Stimulated activated naive B cell treated with anti-CD40 and anti-IgM and Interleukin-4, amounts not matched to agents 10 μg/mL and 1 μg/mL and 100 μg/mL, for 72 hours (primary cell): ENCODE measurements around the gene CYTH1.

ENCODE experiments used
- ATAC-seq, 2 donors: fragments of 150-1000 bp; cut with Tn5 transposase; replicated peaks; 2 replicates each; pipeline ENCODE4 v1.10.0; 2021; ENCODE audit warnings: moderate library complexity in 1 of 2
- DNase-seq: peaks from one replicate; pipeline ENCODE4 v3.0.0; 2021
- H3K27ac Mint-ChIP-seq: one replicate; pipeline ENCODE4 v1.8.0; 2022; ENCODE audit warnings: mild to moderate bottlenecking, mixed read lengths
- H3K27me3 Mint-ChIP-seq, 2 donors: one replicate each; pipeline ENCODE4 v1.8.0; 2022; ENCODE audit warnings: mixed read lengths in 2 of 2
- H3K36me3 Mint-ChIP-seq, 2 donors: one replicate each; pipeline ENCODE4 v1.8.0; 2022; ENCODE audit warnings: mixed read lengths in 2 of 2, mild to moderate bottlenecking in 1 of 2
- H3K4me1 Mint-ChIP-seq, 2 donors: one replicate each; pipeline ENCODE4 v1.8.0; 2022; ENCODE audit warnings: mixed read lengths in 2 of 2, mild to moderate bottlenecking in 1 of 2
- H3K4me3 Mint-ChIP-seq, 2 donors: one replicate each; pipeline ENCODE4 v1.8.0; 2022; ENCODE audit warnings: mild to moderate bottlenecking in 2 of 2, mixed read lengths in 2 of 2, moderate library complexity in 1 of 2
- H3K9me3 Mint-ChIP-seq, 2 donors: one replicate each; pipeline ENCODE4 v1.8.0; 2022; ENCODE audit warnings: mixed read lengths in 2 of 2, mild to moderate bottlenecking in 1 of 2

CYTH1 gene

DNA sequence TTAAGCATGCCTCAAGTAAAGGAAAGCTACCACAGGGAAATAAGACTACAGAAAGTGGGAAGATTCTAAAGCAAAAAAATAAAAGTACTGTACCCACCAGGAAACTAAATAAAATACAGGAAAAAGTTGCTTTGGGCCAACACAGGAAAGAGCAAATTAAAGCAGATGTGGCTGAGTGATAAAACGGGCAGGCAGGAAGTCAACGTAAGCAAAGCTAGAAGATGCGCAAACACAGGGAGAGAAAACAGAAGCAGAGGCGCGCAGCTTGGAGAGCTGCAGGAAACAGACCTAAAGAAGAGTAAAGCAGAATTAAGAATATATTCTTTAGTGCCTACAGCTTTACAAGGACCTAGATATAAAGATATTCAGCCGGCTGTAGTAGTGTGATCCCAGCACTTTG, 36.9 kb upstream of the CYTH1 start:
- Mint-ChIP-seq H3K36me3 (peaks cover 54 to 69% of the 10 kb centered on the region in 2 donors), H3K9me3 (no peaks in the 10 kb centered on the region), H3K4me1 (peaks cover 11 to 18% of the 10 kb centered on the region in 2 donors), H3K4me3 (no peak overlapping the region), H3K27me3 (no peaks in the 10 kb centered on the region), H3K27ac (peak overlapping the region; percentile 33)
- ATAC-seq (no peak), DNase-seq (no peak)

DNA sequence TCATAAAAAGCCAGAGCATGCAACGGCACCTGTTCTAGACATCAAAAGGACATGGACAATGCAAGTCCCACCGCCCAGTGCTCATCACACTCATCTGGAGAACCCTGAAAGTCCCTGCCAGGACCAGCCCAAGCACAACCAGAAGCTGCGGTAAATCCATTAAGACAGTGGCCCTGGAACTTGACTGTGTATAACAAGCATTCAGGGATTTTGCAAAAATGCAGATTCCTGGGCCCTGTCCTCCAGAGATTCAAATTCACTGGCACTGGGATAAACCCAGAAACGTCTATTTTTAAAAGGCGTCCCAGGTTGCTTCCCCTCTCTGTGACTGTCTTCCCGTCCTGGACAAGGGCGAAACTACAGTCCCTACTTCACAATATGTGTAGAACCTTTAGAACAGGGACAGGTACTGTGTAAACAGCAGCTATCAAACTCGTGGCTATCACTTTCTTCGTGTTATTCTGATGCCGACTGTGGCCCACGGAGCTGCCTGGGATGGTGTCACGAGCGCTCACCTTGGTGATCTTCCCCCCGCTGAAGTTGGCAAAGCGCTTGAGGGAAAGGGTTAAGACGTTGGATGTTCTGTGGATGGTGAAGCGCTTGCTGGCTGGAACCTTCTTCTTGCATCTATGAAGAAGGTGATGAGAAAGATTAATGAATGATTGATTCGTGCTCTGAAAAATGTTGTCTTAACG, 36.2 kb upstream of the CYTH1 start:
- ATAC-seq (no peak), DNase-seq (no peak)
- no peak overlapping the region for H3K4me3 Mint-ChIP-seq
- no peaks in the 10 kb centered on the region for H3K9me3 Mint-ChIP-seq
- peaks cover 54 to 67% of the 10 kb centered on the region in 2 donors for H3K36me3 Mint-ChIP-seq
- peak overlapping the region; percentile 33 for H3K27ac Mint-ChIP-seq
- H3K4me1 Mint-ChIP-seq = peaks cover 11 to 20% of the 10 kb centered on the region in 2 donors
- no peaks in the 10 kb centered on the region for H3K27me3 Mint-ChIP-seq

DNA sequence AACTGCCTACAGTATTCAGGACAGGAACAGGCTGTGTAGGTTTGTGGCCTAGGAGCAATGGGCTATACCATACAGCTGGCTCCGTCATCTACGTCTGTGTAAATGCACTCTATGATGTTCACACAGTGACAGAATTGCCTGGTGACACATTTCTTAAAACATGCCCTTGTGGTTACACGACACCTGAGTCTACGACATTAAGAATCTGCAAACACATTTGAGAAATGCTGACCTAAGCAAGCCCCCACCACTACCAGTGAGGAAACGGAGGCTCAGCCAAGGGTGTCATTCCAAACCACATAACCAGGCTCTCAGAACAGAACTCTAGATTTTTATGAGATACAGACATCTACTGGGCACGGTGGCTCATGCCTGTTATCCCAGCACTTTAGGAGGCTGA, 35.0 kb upstream of the CYTH1 start:
- H3K36me3 Mint-ChIP-seq = peaks cover 49 to 64% of the 10 kb centered on the region in 2 donors
- H3K27ac Mint-ChIP-seq = no peak overlapping the region
- no peaks in the 10 kb centered on the region for H3K27me3 Mint-ChIP-seq
- H3K4me3 Mint-ChIP-seq = no peak overlapping the region
- no peak for ATAC-seq
- H3K9me3 Mint-ChIP-seq = no peaks in the 10 kb centered on the region
- no peak for DNase-seq
- peaks cover 13 to 23% of the 10 kb centered on the region in 2 donors for H3K4me1 Mint-ChIP-seq

- no peak overlapping the region for H3K27ac Mint-ChIP-seq
- ATAC-seq = no peak
- no peaks in the 10 kb centered on the region for H3K27me3 Mint-ChIP-seq
- DNase-seq = no peak
- peaks cover 14 to 23% of the 10 kb centered on the region in 2 donors for H3K4me1 Mint-ChIP-seq
- no peak overlapping the region for H3K4me3 Mint-ChIP-seq
- no peaks in the 10 kb centered on the region for H3K9me3 Mint-ChIP-seq
- peaks cover 41 to 62% of the 10 kb centered on the region in 2 donors for H3K36me3 Mint-ChIP-seq
These were observed 33.6 kb upstream of the CYTH1 start for GRCh38 chr17:78815696-78816095.

DNA sequence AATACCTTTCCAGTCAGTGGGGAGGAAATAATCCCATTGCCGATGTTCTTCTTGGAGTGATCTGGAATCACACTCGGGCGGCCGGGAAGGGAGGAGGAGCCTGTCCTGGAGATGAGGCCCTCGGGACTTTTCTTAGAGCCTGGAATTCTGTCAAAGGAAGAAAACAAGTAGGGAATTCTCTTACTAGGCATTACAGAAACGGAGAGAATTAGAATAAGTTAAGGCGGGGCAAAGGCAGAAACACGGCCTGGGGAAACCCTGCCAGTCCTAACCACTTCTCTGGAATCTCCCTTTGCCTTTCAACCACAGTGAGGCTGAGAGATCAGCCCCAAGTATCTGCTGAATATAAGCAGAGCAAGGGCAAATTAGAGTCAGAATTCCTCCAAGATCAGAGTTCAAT, 30.8 kb upstream of the CYTH1 start:
- no peaks in the 10 kb centered on the region for H3K9me3 Mint-ChIP-seq
- H3K27ac Mint-ChIP-seq = no peak overlapping the region
- H3K27me3 Mint-ChIP-seq = no peaks in the 10 kb centered on the region
- H3K4me1 Mint-ChIP-seq = peaks cover 6 to 10% of the 10 kb centered on the region in 2 donors
- DNase-seq (no peak), ATAC-seq (peak in 1 of 2 donors; percentile 57)
- peaks cover 45 to 58% of the 10 kb centered on the region in 2 donors for H3K36me3 Mint-ChIP-seq
- no peak overlapping the region for H3K4me3 Mint-ChIP-seq

- DNase-seq (no peak), ATAC-seq (no peak)
- H3K4me3 Mint-ChIP-seq = no peak overlapping the region
- peaks cover 25 to 31% of the 10 kb centered on the region in 2 donors for H3K4me1 Mint-ChIP-seq
- H3K36me3 Mint-ChIP-seq = peaks cover 58 to 71% of the 10 kb centered on the region in 2 donors
- no peak overlapping the region for H3K27ac Mint-ChIP-seq
- no peaks in the 10 kb centered on the region for H3K9me3 Mint-ChIP-seq
- no peaks in the 10 kb centered on the region for H3K27me3 Mint-ChIP-seq
These were observed 26.1 kb upstream of the CYTH1 start for GRCh38 chr17:78808163-78808562.

- Mint-ChIP-seq H3K4me3 (peak overlapping the region in 1 of 2 donors; percentile 10), H3K27ac (peak overlapping the region; percentile 89), H3K9me3 (no peaks in the 10 kb centered on the region), H3K36me3 (peaks cover 68 to 72% of the 10 kb centered on the region in 2 donors), H3K4me1 (peaks cover 24 to 29% of the 10 kb centered on the region in 2 donors), H3K27me3 (no peaks in the 10 kb centered on the region)
- DNase-seq (peak; percentile 27), ATAC-seq (peak; percentile 76 to 81)
These were observed 24.4 kb upstream of the CYTH1 start for GRCh38 chr17:78806451-78806850.

GRCh38 chr17:78805301-78805700, 23.2 kb upstream of the CYTH1 start:
- H3K9me3 Mint-ChIP-seq = no peaks in the 10 kb centered on the region
- H3K4me1 Mint-ChIP-seq = peaks cover 27 to 33% of the 10 kb centered on the region in 2 donors
- peak overlapping the region; percentile 53 for H3K27ac Mint-ChIP-seq
- no peak overlapping the region for H3K4me3 Mint-ChIP-seq
- peaks cover 71 to 72% of the 10 kb centered on the region in 2 donors for H3K36me3 Mint-ChIP-seq
- no peaks in the 10 kb centered on the region for H3K27me3 Mint-ChIP-seq
- DNase-seq (no peak), ATAC-seq (peak in 1 of 2 donors; percentile 27)

DNA sequence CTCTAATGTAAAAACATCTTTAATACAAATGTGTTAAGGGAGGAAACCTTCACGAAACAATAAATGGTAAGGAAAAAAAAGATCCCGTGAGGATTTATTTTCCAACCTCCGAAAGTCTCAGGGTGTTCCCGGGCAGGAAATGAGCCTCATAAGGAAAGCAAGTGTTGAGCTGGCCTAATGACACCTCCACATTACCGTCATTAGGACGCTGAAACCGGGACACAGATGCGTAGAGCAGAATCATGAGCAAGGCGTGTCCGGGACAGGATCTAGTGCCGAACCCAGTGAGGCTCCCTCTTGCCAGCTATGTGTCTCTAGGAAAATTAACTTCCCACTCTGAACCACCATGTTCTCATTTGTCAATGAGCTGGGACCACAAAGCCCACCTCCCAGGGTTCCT, 22.7 kb upstream of the CYTH1 start:
- Mint-ChIP-seq H3K36me3 (peaks cover 70 to 71% of the 10 kb centered on the region in 2 donors), H3K27me3 (no peaks in the 10 kb centered on the region), H3K4me3 (no peak overlapping the region), H3K9me3 (no peaks in the 10 kb centered on the region), H3K4me1 (peaks cover 27 to 35% of the 10 kb centered on the region in 2 donors), H3K27ac (peak overlapping the region; percentile 6)
- DNase-seq (no peak), ATAC-seq (no peak)

DNA sequence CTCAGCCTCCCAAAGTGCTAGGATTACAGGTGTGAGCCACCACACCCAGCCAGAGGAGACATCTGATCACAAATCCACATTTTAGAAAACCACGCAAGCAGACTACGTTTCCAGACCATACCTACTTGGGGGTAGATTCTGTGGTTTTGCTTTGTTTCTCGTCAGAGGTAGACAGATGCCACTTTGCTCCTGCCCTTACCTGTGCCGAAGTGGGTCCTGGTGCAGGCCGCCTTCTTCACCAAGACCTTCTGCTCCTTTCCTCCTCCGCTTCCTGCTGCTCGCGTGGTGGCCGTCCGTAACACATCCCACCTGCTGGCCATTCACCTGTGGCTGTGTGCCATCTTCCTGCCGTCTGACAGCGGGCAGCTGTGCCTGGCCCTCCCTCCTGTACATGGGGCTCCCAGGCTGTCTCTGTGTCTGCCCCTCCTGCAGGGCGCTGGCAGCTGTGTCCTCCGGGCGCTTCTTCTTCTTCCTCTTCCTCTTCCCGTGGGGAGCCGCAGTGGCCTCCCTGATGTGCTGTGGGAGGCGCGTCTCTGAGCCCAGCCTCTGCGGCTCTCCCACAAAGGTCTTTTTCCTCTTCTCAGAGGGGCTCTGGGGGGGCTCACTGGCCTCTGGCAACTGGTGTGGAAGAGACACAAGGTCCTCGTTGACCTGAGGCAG, 21.2 kb upstream of the CYTH1 start:
- H3K4me3 Mint-ChIP-seq = no peak overlapping the region
- H3K27me3 Mint-ChIP-seq = no peaks in the 10 kb centered on the region
- peaks cover 37 to 40% of the 10 kb centered on the region in 2 donors for H3K4me1 Mint-ChIP-seq
- DNase-seq = no peak
- peak overlapping the region; percentile 72 for H3K27ac Mint-ChIP-seq
- peaks cover 76% of the 10 kb centered on the region in 2 donors for H3K36me3 Mint-ChIP-seq
- H3K9me3 Mint-ChIP-seq = no peaks in the 10 kb centered on the region
- ATAC-seq = no peak

DNA sequence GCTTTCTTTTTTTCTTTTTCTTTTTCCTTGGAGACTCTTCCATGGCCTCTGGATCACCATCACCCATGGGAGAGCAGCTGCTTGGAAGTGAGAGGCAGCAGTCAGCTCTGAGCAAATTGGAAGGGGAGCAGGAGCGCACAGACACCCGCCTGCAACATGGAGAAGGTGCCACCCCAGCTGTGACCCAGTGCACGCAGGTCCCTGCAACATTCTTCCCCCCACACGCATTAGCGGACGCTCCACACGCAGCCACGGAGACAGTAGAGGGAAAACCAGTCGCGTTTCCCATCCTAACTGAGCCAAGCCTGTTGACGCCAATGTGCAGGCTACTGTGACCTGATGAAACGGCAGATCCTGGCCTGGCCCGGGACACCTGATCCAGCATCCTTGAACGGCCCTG, 20.4 kb upstream of the CYTH1 start:
- Mint-ChIP-seq H3K27ac (peak overlapping the region; percentile 3), H3K4me1 (peaks cover 37 to 39% of the 10 kb centered on the region in 2 donors), H3K27me3 (no peaks in the 10 kb centered on the region), H3K9me3 (no peaks in the 10 kb centered on the region), H3K4me3 (no peak overlapping the region), H3K36me3 (peaks cover 76 to 84% of the 10 kb centered on the region in 2 donors)
- no peak for DNase-seq
- ATAC-seq = no peak

- Mint-ChIP-seq H3K4me1 (peaks cover 34% of the 10 kb centered on the region in 2 donors), H3K4me3 (no peak overlapping the region), H3K27ac (no peak overlapping the region), H3K9me3 (no peaks in the 10 kb centered on the region), H3K27me3 (no peaks in the 10 kb centered on the region), H3K36me3 (peaks cover 75 to 82% of the 10 kb centered on the region in 2 donors)
- ATAC-seq (no peak), DNase-seq (no peak)
These were observed 19.9 kb upstream of the CYTH1 start for GRCh38 chr17:78802008-78802407.

- H3K27me3 Mint-ChIP-seq = no peaks in the 10 kb centered on the region
- peak overlapping the region; percentile 20 for H3K27ac Mint-ChIP-seq
- peaks cover 72 to 82% of the 10 kb centered on the region in 2 donors for H3K36me3 Mint-ChIP-seq
- ATAC-seq = no peak
- H3K4me1 Mint-ChIP-seq = peaks cover 18 to 19% of the 10 kb centered on the region in 2 donors
- no peaks in the 10 kb centered on the region for H3K9me3 Mint-ChIP-seq
- no peak for DNase-seq
- H3K4me3 Mint-ChIP-seq = no peak overlapping the region
These were observed 18.3 kb upstream of the CYTH1 start for GRCh38 chr17:78800132-78800931.
